A673 (cell line): ENCODE data around the gene EFNA2. TPM values are rescaled to one million over a fixed set of nuclear protein-coding genes. Genes with fewer than 3 reads are reported as not detected.
A peak's percentile ranks its signal among the peaks of the same experiment; 100 is the strongest.

Source experiments
- BruUV-seq: library from RNA; stranded (reverse); fragments of 400-500 nt; replicated peaks from 2 replicates; lab custom pipeline; 2021; lab: Mats Ljungman, UMichigan
- CTCF ChIA-PET: fragments of 300-600 bp; sonication (Branson Sonifier 250); formaldehyde crosslinking; loops from one replicate; lab custom pipeline; 2022; ENCODE audit warnings: antibody characterized with exemption; lab: Charles Lee
- POLR2A ChIA-PET: fragments of 300-600 bp; sonication (Branson Sonifier 250); formaldehyde crosslinking; loops from one replicate; lab custom pipeline; 2022; ENCODE audit warnings: antibody characterized with exemption; ENCODE audit not compliant: low non-redundant PET; lab: Charles Lee
- DNase-seq: peaks from one replicate; pipeline ENCODE4 v3.0.0-alpha.2; 2015; ENCODE audit warnings: low spot score
- H3K27ac ChIP-seq: fragments of 200-600 bp; sonication (generic); 2 replicates; pipeline ENCODE4 v1.5.1; 2016; ENCODE audit warnings: mixed run types, low read depth, mild to moderate bottlenecking, mixed read lengths, antibody characterized with exemption, low read length; ENCODE audit not compliant: poor library complexity, severe bottlenecking
- H3K27me3 ChIP-seq: fragments of 200-600 bp; sonication (generic); replicated peaks from 2 replicates; pipeline ENCODE4 v1.6.1; 2017; ENCODE audit warnings: mixed run types, low read depth, mild to moderate bottlenecking, mixed read lengths, antibody characterized with exemption, low read length; ENCODE audit not compliant: insufficient read depth, poor library complexity
- H3K36me3 ChIP-seq: fragments of 200-600 bp; sonication (generic); 2 replicates; pipeline ENCODE4 v1.6.1; 2016; ENCODE audit warnings: mixed run types, mild to moderate bottlenecking, mixed read lengths, antibody characterized with exemption, low read length; ENCODE audit not compliant: insufficient read depth, poor library complexity, severe bottlenecking
- H3K4me1 ChIP-seq: fragments of 200-600 bp; sonication (generic); 2 replicates; pipeline ENCODE4 v1.6.1; 2017; ENCODE audit warnings: mixed run types, mild to moderate bottlenecking, mixed read lengths, antibody characterized with exemption, low read length; ENCODE audit not compliant: insufficient read depth, poor library complexity, severe bottlenecking
- H3K4me3 ChIP-seq: fragments of 200-600 bp; sonication (generic); 2 replicates; pipeline ENCODE4 v1.5.1; 2016; ENCODE audit warnings: low read depth, mixed run types, mild to moderate bottlenecking, mixed read lengths, low read length; ENCODE audit not compliant: poor library complexity, severe bottlenecking
- H3K9me3 ChIP-seq: fragments of 200-600 bp; sonication (generic); 2 replicates; pipeline ENCODE4 v1.6.1; 2016; ENCODE audit warnings: mixed run types, low read depth, mild to moderate bottlenecking, mixed read lengths, antibody characterized with exemption, low read length; ENCODE audit not compliant: poor library complexity, severe bottlenecking
- CTCF ChIP-seq: fragments of 300-800, 200-600 bp; sonication (generic); conservative IDR thresholded peaks from 2 replicates; pipeline ENCODE4 v1.5.1; 2017; ENCODE audit warnings: low read depth, mild to moderate bottlenecking, antibody characterized with exemption, low read length, moderate library complexity, mixed read lengths
- EZH2 ChIP-seq: fragments of 200-600 bp; sonication (generic); IDR thresholded peaks from 2 replicates; pipeline ENCODE4 v1.6.1; 2017; ENCODE audit warnings: borderline replicate concordance, low read depth, mild to moderate bottlenecking, mixed read lengths, antibody characterized with exemption, low read length; ENCODE audit not compliant: poor library complexity, severe bottlenecking
- intact Hi-C: fragments of 100-400 bp; cut with micrococcal nuclease; formaldehyde crosslinking; loops from one replicate; pipeline ENCODE4 v1.10.0; 2022; ENCODE audit not compliant: unreplicated experiment
- total RNA-seq: library from RNA; stranded (reverse); gene quantifications from 2 replicates; pipeline ENCODE4 v1.2.3, GENCODE V29; 2021

The EFNA2 gene
- total RNA-seq, 1 experiment from 2014 or later: 0.64 TPM

- no peaks in the 10 kb centered on the region for H3K36me3 ChIP-seq
- peaks cover 13% of the 10 kb centered on the region for H3K27me3 ChIP-seq
- no peak overlapping the region for H3K27ac ChIP-seq
- H3K4me1 ChIP-seq: peaks cover 20% of the 10 kb centered on the region
- POLR2A ChIA-PET: no interaction called here
- no peaks in the 10 kb centered on the region for H3K9me3 ChIP-seq
- CTCF ChIA-PET: interaction anchor here (1.2 kb wide), 1 partner anchor 12 kb away, joined by 10 read pairs; no protein-coding TSS in a partner anchor
- intact Hi-C loops: no loop called here
- no peak for TF ChIP-seq EZH2
- no peak for TF ChIP-seq CTCF
- DNase-seq: peak; percentile 48
- no peak overlapping the region for H3K4me3 ChIP-seq
- no TSS peak for BruUV-seq
Measured at GRCh38 chr19:1291761-1292418, 6.2 kb downstream of the EFNA2 start.

- H3K4me1 ChIP-seq: peaks cover 18% of the 10 kb centered on the region
- H3K9me3 ChIP-seq: no peaks in the 10 kb centered on the region
- no TSS peak for BruUV-seq
- no peak for DNase-seq
- ChIA-PET POLR2A (no interaction called here), CTCF (no interaction called here)
- peaks cover 6% of the 10 kb centered on the region for H3K27me3 ChIP-seq
- H3K4me3 ChIP-seq: no peak overlapping the region
- TF ChIP-seq EZH2: no peak
- TF ChIP-seq CTCF: no peak
- no peaks in the 10 kb centered on the region for H3K36me3 ChIP-seq
- no peak overlapping the region for H3K27ac ChIP-seq
- intact Hi-C loops: no loop called here
Measured at GRCh38 chr19:1292419-1293151, 6.9 kb downstream of the EFNA2 start.

- BruUV-seq: no TSS peak
- Histone ChIP-seq H3K27me3 (no peaks in the 10 kb centered on the region), H3K36me3 (no peaks in the 10 kb centered on the region), H3K9me3 (no peaks in the 10 kb centered on the region), H3K4me3 (no peak overlapping the region), H3K27ac (no peak overlapping the region), H3K4me1 (peaks cover 18% of the 10 kb centered on the region)
- DNase-seq: no peak
- intact Hi-C loops: no loop called here
- TF ChIP-seq EZH2 (no peak), CTCF (no peak)
- CTCF ChIA-PET: no interaction called here
- POLR2A ChIA-PET: no interaction called here
Measured at GRCh38 chr19:1293782-1294604, 8.3 kb downstream of the EFNA2 start.
